ENCODE data around the gene DRC7. TPM values are rescaled to one million over a fixed set of nuclear protein-coding genes. Genes with fewer than 3 reads are reported as not detected.

DRC7 gene
- polyA plus RNA-seq, 1 donor: 0.22 TPM

DNA sequence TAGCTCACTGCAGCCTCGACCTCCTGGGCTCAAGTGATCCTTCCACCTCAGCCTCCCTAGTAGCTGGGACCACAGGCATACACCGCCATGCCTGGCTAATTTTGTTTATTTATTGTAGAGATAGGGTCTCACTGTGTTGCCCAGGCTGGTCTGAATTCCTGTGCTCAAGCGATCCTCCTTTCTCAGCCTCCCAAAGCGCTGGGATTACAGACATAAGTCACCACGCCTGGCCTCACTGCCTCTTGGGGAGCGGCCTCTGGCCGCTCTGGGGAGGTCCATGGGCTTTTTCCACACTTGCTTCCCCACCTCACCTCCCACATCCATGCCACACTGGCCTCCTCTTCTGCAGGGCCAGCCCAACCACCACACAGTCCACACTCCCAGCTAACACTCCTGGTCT lies 44.8 kb upstream of the DRC7 start:
- Histone ChIP-seq H3K4me3 (ENCODE audit: low read length) (no peak overlapping the region), H3K36me3 (ENCODE audit: control insufficient read depth, insufficient read depth, low read length) (peaks cover 63% of the 10 kb centered on the region), H3K27ac (ENCODE audit: low read length) (no peak overlapping the region), H3K4me1 (ENCODE audit: control insufficient read depth, insufficient read depth, low read length) (no peaks in the 10 kb centered on the region), H3K9me3 (ENCODE audit: control insufficient read depth, low read depth, low read length) (no peaks in the 10 kb centered on the region), H3K27me3 (ENCODE audit: control insufficient read depth, insufficient read depth, low read length) (no peaks in the 10 kb centered on the region)
- 100% methylated on average over 1 of the region's 7 CpGs for WGBS (ENCODE audit: insufficient coverage, low lambda C conversion rate)
- DNase-seq: no peak

DNA sequence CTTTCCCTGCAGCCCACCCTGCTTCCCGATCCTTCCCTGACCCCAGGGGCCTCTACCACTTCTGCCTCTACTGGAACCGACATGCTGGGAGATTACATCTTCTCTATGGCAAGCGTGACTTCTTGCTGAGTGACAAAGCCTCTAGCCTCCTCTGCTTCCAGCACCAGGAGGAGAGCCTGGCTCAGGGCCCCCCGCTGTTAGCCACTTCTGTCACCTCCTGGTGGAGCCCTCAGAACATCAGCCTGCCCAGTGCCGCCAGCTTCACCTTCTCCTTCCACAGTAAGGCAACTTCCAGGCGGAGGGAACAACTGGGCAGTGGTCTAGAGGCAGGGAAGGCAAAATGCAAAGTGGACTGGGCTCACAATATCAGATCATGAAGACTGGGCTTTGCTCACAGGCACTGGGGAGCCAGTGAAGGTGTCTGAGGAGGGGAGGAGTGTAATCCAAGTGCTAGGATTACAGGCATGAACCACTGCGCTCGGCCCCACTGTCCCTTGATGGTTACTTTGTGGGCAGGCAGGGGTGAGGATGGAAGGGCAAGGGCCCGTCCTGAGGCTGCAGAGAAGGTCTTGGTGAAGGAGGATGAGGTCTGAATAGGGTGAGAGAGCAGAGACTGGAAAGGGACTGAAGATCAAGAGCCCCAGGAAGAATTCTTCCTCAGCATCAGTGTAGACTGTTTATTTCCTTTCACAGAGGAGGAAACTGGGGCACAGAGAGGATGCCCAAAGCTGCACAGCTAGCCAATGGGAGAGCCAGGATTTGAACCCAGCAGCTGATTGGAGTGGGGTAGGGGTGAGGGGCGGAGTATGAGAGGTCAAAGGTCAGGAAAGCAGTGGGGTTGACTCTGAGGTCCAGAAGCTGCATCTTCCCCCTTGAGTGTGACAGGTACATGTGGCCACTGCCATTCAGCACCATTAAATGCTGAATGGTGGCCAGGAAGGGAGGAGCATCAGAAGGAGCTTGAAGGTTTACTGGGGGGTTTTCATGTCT lies 43.0 kb upstream of the DRC7 start:
- Histone ChIP-seq H3K4me1 (ENCODE audit: control insufficient read depth, insufficient read depth, low read length) (no peaks in the 10 kb centered on the region), H3K9me3 (ENCODE audit: control insufficient read depth, low read depth, low read length) (no peaks in the 10 kb centered on the region), H3K27ac (ENCODE audit: low read length) (no peak overlapping the region), H3K4me3 (ENCODE audit: low read length) (no peak overlapping the region), H3K36me3 (ENCODE audit: control insufficient read depth, insufficient read depth, low read length) (peaks cover 80% of the 10 kb centered on the region), H3K27me3 (ENCODE audit: control insufficient read depth, insufficient read depth, low read length) (no peaks in the 10 kb centered on the region)
- DNase-seq: no peak
- no CpG with 5 or more reads among the region's 10 CpGs for WGBS (ENCODE audit: insufficient coverage, low lambda C conversion rate)

DNA sequence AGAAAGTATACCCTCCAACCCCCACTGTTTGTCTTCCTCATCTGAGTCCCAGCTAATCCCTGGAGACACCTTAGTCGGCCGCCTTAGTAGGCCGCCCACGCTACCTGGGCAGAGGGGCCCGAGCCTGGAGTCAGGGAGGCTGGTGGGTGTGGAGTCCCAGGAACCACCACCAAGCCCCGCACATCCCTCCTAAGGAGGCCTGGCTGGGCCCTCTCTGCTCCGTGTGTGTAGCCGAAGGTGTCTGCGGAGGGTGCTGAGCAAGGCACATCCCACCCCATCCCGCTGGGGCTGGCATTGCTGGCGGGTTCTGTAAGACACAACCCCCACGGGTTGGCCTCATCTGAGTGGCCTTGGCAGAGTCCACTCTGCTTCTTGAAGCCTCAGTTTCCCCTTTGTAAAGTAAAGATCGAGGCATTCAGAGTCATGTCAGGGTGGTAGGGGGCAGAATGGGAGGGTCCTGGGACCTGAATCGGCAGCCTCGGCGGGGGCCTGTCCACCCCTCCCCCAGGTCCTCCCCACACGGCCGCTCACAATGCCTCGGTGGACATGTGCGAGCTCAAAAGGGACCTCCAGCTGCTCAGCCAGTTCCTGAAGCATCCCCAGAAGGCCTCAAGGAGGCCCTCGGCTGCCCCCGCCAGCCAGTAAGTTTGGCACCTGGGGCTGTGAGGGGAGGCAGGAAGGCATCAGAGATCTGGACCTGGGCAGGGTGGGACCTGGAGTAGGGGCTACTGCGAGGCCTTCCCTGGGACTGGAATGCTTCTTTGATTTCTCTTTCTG lies 41.7 kb upstream of the DRC7 start:
- no peaks in the 10 kb centered on the region for H3K9me3 ChIP-seq (ENCODE audit: control insufficient read depth, low read depth, low read length)
- no peak overlapping the region for H3K4me3 ChIP-seq (ENCODE audit: low read length)
- H3K4me1 ChIP-seq (ENCODE audit: control insufficient read depth, insufficient read depth, low read length): no peaks in the 10 kb centered on the region
- no peaks in the 10 kb centered on the region for H3K27me3 ChIP-seq (ENCODE audit: control insufficient read depth, insufficient read depth, low read length)
- no CpG with 5 or more reads among the region's 23 CpGs for whole genome bisulfite sequencing (ENCODE audit: insufficient coverage, low lambda C conversion rate)
- H3K27ac ChIP-seq (ENCODE audit: low read length): no peak overlapping the region
- peaks cover 85% of the 10 kb centered on the region for H3K36me3 ChIP-seq (ENCODE audit: control insufficient read depth, insufficient read depth, low read length)
- DNase-seq: no peak

DNA sequence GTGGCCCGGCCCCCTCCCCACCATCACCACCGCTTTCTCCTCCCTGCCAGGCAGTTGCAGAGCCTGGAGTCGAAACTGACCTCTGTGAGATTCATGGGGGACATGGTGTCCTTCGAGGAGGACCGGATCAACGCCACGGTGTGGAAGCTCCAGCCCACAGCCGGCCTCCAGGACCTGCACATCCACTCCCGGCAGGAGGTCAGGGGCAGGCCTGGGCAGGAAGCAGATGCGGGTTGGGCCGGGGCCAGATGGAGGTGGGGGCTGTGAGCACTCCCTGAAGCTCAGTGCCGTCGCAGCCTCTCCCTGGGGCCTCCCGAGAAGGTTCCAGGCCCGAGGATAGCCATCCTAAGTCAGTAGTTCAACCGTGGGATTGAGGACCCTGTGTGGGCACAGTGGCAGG lies 40.7 kb upstream of the DRC7 start:
- no peak for DNase-seq
- peaks cover 87% of the 10 kb centered on the region for H3K36me3 ChIP-seq (ENCODE audit: control insufficient read depth, insufficient read depth, low read length)
- no peak overlapping the region for H3K4me3 ChIP-seq (ENCODE audit: low read length)
- H3K27ac ChIP-seq (ENCODE audit: low read length): no peak overlapping the region
- H3K4me1 ChIP-seq (ENCODE audit: control insufficient read depth, insufficient read depth, low read length): no peaks in the 10 kb centered on the region
- no peaks in the 10 kb centered on the region for H3K9me3 ChIP-seq (ENCODE audit: control insufficient read depth, low read depth, low read length)
- H3K27me3 ChIP-seq (ENCODE audit: control insufficient read depth, insufficient read depth, low read length): no peaks in the 10 kb centered on the region
- no CpG with 5 or more reads among the region's 16 CpGs for whole genome bisulfite sequencing (ENCODE audit: insufficient coverage, low lambda C conversion rate)

DNA sequence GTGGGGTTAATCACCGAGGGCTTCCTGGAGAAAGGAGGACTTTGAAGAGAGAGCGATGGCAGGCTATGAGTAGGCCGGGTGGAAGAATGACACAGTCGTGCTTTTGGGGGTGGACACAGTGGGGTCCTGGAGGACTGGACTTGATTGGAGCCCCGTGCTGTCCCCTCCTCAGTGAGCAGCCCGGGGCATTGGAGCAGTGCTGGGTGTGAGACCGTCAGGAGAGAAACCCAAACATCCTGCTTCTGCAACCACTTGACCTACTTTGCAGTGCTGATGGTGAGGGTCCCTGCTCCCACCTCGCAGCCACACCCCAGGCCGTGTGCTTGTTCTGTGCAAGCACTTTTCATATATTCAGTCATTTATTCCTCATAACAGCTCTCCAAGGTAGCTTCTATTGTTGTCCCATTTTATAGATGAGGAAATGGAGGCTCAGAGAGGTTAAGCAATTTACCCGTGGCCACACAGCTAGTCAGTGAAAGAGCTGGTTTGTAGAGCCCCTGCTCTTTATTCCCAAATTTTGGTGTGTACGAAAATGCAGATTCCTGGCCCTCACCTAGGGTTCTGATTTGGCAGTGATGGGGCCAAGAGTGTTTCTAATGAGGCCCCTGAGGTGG lies 38.2 kb upstream of the DRC7 start:
- no peaks in the 10 kb centered on the region for H3K4me1 ChIP-seq (ENCODE audit: control insufficient read depth, insufficient read depth, low read length)
- WGBS (ENCODE audit: insufficient coverage, low lambda C conversion rate): 96% methylated on average over 5 of the region's 11 CpGs
- H3K9me3 ChIP-seq (ENCODE audit: control insufficient read depth, low read depth, low read length): no peaks in the 10 kb centered on the region
- no peaks in the 10 kb centered on the region for H3K27me3 ChIP-seq (ENCODE audit: control insufficient read depth, insufficient read depth, low read length)
- peaks cover 90% of the 10 kb centered on the region for H3K36me3 ChIP-seq (ENCODE audit: control insufficient read depth, insufficient read depth, low read length)
- H3K27ac ChIP-seq (ENCODE audit: low read length): no peak overlapping the region
- no peak overlapping the region for H3K4me3 ChIP-seq (ENCODE audit: low read length)
- DNase-seq: no peak

DNA sequence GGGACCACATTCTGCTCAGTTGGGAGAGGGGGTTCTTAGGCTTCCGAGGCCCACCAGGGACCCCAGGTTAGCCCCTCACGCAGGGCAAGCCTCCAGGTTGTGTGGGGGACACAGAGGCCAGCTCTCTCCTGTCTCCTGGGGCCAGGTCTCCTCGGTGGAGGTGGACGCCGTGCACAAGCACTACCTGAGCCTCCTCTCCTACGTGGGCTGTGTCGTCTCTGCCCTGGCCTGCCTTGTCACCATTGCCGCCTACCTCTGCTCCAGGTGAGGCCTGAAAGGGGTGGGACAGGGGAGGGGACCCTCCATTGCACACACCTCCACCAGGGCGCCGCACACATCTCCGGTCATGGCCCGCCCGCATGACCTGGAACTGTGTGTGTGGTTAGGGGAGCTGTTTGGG lies 37.4 kb upstream of the DRC7 start:
- no peak for DNase-seq
- no peak overlapping the region for H3K27ac ChIP-seq (ENCODE audit: low read length)
- H3K9me3 ChIP-seq (ENCODE audit: control insufficient read depth, low read depth, low read length): no peaks in the 10 kb centered on the region
- H3K27me3 ChIP-seq (ENCODE audit: control insufficient read depth, insufficient read depth, low read length): no peaks in the 10 kb centered on the region
- no peak overlapping the region for H3K4me3 ChIP-seq (ENCODE audit: low read length)
- no peaks in the 10 kb centered on the region for H3K4me1 ChIP-seq (ENCODE audit: control insufficient read depth, insufficient read depth, low read length)
- no CpG with 5 or more reads among the region's 13 CpGs for whole genome bisulfite sequencing (ENCODE audit: insufficient coverage, low lambda C conversion rate)
- peaks cover 90% of the 10 kb centered on the region for H3K36me3 ChIP-seq (ENCODE audit: control insufficient read depth, insufficient read depth, low read length)

DNA sequence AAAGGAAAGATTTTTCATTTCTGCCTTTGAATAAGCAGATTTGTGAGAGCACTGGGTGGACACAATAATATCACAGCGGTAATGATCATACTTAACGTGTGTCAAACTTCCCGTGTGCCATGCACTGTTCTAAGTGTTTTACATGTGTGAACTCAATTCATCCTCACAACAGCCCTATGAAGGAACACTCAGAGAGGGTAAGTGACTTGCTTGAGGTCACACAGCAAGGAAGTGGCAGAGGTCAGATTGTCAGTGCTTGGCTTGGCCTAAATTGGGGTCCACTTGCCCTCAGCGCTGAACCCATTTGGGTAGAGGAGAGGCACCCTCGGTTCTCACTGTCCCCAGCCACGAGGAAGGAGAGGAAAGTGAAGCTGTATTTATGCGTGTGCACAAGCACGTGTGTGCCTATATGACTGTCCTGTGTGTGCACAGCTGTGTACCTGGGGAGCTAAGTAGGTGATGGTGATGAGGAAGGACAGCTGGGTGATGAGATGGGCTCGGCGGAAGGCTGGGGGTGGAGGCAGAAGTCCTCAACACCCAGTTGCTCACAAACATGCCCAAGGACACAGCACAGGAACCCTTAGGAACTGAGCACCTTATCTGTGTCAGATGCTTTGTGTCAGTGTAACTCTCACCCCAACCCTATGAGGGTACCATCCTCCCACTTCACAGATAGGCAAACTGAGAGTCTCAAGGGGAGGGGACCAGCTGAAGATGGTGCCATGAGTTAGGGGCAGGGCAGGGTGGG lies 36.3 kb upstream of the DRC7 start:
- H3K27me3 ChIP-seq (ENCODE audit: control insufficient read depth, insufficient read depth, low read length): no peaks in the 10 kb centered on the region
- no peak overlapping the region for H3K27ac ChIP-seq (ENCODE audit: low read length)
- H3K9me3 ChIP-seq (ENCODE audit: control insufficient read depth, low read depth, low read length): no peaks in the 10 kb centered on the region
- H3K4me3 ChIP-seq (ENCODE audit: low read length): no peak overlapping the region
- DNase-seq: no peak
- WGBS (ENCODE audit: insufficient coverage, low lambda C conversion rate): no CpG with 5 or more reads among the region's 10 CpGs
- H3K36me3 ChIP-seq (ENCODE audit: control insufficient read depth, insufficient read depth, low read length): peaks cover 89% of the 10 kb centered on the region
- no peaks in the 10 kb centered on the region for H3K4me1 ChIP-seq (ENCODE audit: control insufficient read depth, insufficient read depth, low read length)

DNA sequence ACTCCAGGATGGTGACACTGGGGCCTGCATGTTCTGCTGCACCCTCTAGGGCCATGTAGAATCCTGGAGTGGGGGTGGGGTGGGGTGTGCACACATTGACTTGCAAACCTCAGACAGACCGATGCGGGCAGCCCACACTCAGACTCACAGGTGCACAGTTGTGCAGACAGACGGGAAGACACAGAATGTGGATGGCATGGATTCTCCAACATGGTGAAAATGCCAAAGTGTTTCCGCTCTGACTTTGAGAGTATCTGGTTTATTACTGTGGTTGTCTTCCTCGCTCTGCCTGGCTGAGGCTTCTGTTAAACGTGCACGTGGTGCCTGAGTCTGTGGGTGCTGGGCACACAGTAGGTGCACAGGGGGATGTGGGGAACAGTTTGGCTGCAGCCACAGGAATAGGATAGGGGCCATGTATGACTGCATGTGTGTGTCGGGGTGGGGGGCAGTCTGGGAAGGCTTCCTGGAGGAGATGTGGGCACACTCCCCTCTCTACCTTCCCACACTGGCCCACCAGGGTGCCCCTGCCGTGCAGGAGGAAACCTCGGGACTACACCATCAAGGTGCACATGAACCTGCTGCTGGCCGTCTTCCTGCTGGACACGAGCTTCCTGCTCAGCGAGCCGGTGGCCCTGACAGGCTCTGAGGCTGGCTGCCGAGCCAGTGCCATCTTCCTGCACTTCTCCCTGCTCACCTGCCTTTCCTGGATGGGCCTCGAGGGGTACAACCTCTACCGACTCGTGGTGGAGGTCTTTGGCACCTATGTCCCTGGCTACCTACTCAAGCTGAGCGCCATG lies 35.5 kb upstream of the DRC7 start:
- no peak for DNase-seq
- Histone ChIP-seq H3K27ac (ENCODE audit: low read length) (no peak overlapping the region), H3K9me3 (ENCODE audit: control insufficient read depth, low read depth, low read length) (no peaks in the 10 kb centered on the region), H3K4me3 (ENCODE audit: low read length) (no peak overlapping the region), H3K36me3 (ENCODE audit: control insufficient read depth, insufficient read depth, low read length) (peaks cover 89% of the 10 kb centered on the region), H3K27me3 (ENCODE audit: control insufficient read depth, insufficient read depth, low read length) (no peaks in the 10 kb centered on the region), H3K4me1 (ENCODE audit: control insufficient read depth, insufficient read depth, low read length) (no peaks in the 10 kb centered on the region)
- no CpG with 5 or more reads among the region's 19 CpGs for WGBS (ENCODE audit: insufficient coverage, low lambda C conversion rate)

DNA sequence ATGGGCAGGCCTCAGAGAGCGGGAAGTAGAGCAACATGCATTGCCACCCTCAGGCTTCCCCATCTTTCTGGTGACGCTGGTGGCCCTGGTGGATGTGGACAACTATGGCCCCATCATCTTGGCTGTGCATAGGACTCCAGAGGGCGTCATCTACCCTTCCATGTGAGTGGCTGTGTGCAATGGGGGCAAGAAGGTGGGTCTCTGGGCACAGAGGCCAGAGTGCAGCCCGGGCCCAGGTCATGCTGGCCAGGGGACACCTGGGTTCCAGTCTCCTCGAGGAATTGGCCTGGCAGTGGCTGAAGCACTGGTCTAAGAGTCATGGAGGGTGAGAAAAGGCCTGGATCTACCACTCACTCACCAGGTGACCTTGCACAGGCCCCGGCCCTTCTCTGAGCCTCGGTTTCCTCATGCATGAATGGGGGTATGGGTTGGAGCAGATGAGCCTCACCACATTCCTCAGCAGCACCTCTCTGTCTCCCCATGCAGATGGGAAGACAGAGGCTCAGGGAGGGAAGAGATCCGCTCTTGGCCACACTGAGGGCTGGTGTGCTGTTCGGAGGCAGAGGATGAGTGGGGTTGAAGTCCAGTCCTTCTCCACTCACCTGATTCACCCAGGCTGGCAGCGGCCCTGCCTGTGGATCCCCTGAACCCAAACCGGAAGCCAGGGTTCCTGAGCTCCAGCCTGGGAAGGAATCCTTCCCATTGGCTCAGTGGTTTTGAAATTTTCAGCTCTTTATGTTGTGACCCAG lies 33.7 kb upstream of the DRC7 start:
- no peaks in the 10 kb centered on the region for H3K4me1 ChIP-seq (ENCODE audit: control insufficient read depth, insufficient read depth, low read length)
- H3K27me3 ChIP-seq (ENCODE audit: control insufficient read depth, insufficient read depth, low read length): no peaks in the 10 kb centered on the region
- no peak overlapping the region for H3K27ac ChIP-seq (ENCODE audit: low read length)
- no peaks in the 10 kb centered on the region for H3K9me3 ChIP-seq (ENCODE audit: control insufficient read depth, low read depth, low read length)
- WGBS (ENCODE audit: insufficient coverage, low lambda C conversion rate): no CpG with 5 or more reads among the region's 11 CpGs
- H3K36me3 ChIP-seq (ENCODE audit: control insufficient read depth, insufficient read depth, low read length): peaks cover 87% of the 10 kb centered on the region
- no peak overlapping the region for H3K4me3 ChIP-seq (ENCODE audit: low read length)
- no peak for DNase-seq
